Karpas-422 (cell line): ENCODE results near the gene NCOA6. TPM values are rescaled to one million over a fixed set of nuclear protein-coding genes. Genes with fewer than 3 reads are reported as not detected.
A peak's percentile ranks its signal among the peaks of the same experiment; 100 is the strongest.
"Not testable (repeated sequence)": the region's sequence is repeated elsewhere in the genome, so short reads cannot be mapped to it uniquely, and the experiment has no call there.

Source experiments
- DNase-seq: peaks from one replicate; pipeline ENCODE4 v3.0.0-alpha.2; 2015
- H2AFZ ChIP-seq: fragments of 200-600 bp; sonication (generic); 2 replicates; pipeline ENCODE4 v1.6.1; 2014; ENCODE audit warnings: antibody characterized with exemption, low read length, mixed read lengths
- H3K27ac ChIP-seq: fragments of 200-600 bp; sonication (generic); 2 replicates; pipeline ENCODE4 v1.5.1; 2014; ENCODE audit warnings: mild to moderate bottlenecking, low read length, moderate library complexity
- H3K27me3 ChIP-seq: fragments of 200-600 bp; sonication (generic); 2 replicates; pipeline ENCODE4 v1.6.1; 2014; ENCODE audit warnings: low read length, mixed read lengths
- H3K36me3 ChIP-seq: fragments of 200-600 bp; sonication (generic); 2 replicates; pipeline ENCODE4 v1.6.1; 2014; ENCODE audit warnings: low read length, mixed read lengths; ENCODE audit not compliant: insufficient read depth
- H3K4me1 ChIP-seq: fragments of 200-600 bp; sonication (generic); 2 replicates; pipeline ENCODE4 v1.6.1; 2014; ENCODE audit warnings: mild to moderate bottlenecking, low read length, mixed read lengths
- H3K4me2 ChIP-seq: fragments of 200-600 bp; sonication (generic); 2 replicates; pipeline ENCODE4 v1.6.1; 2014; ENCODE audit warnings: low read length, low read depth, mild to moderate bottlenecking; ENCODE audit not compliant: poor library complexity, severe bottlenecking
- H3K4me3 ChIP-seq: fragments of 200-600 bp; sonication (generic); 2 replicates; pipeline ENCODE4 v1.5.1; 2014; ENCODE audit warnings: mild to moderate bottlenecking, antibody characterized with exemption, low read length, mixed read lengths
- H3K79me2 ChIP-seq: fragments of 200-600 bp; sonication (generic); 2 replicates; pipeline ENCODE4 v1.6.1; 2014; ENCODE audit warnings: mild to moderate bottlenecking, low read length, mixed read lengths
- H3K9ac ChIP-seq: fragments of 200-600 bp; sonication (generic); 2 replicates; pipeline ENCODE4 v1.6.0; 2014; ENCODE audit warnings: low read length
- H3K9me2 ChIP-seq: fragments of 200-600 bp; sonication (generic), shearing (Covaris generic); replicated peaks from 2 replicates; pipeline ENCODE4 v1.6.0; 2014; ENCODE audit warnings: mild to moderate bottlenecking, low read length, moderate library complexity; ENCODE audit not compliant: insufficient read depth
- H3K9me3 ChIP-seq: fragments of 300-700, 200-600 bp; sonication (generic); 2 replicates; pipeline ENCODE4 v1.6.1; 2014; ENCODE audit warnings: low read length, mixed read lengths
- H4K20me1 ChIP-seq: fragments of 200-600 bp; sonication (generic); 2 replicates; pipeline ENCODE4 v1.6.1; 2014; ENCODE audit warnings: mild to moderate bottlenecking, antibody characterized with exemption, low read length, low read depth; ENCODE audit not compliant: insufficient read depth
- total RNA-seq: library from RNA; depleted of rRNA; stranded (reverse); fragments of >200 nt; shearing (Covaris generic); gene quantifications from 2 replicates; pipeline ENCODE4 v1.2.3, GENCODE V29; 2014; ENCODE audit warnings: low replicate concordance

Gene NCOA6
- total RNA-seq, 1 experiment from 2014 or later: 15.4 TPM

- H3K36me3 ChIP-seq, H3K9me3 ChIP-seq, H3K4me3 ChIP-seq, H3K27me3 ChIP-seq, H3K79me2 ChIP-seq, H3K9ac ChIP-seq, H2AFZ ChIP-seq, H3K9me2 ChIP-seq, DNase-seq, H3K27ac ChIP-seq, H4K20me1 ChIP-seq, H3K4me2 ChIP-seq: not testable (repeated sequence)
- peaks cover 55% of the 10 kb centered on the region for H3K4me1 ChIP-seq
Measured at GRCh38 chr20:34722560-34722959, 102.9 kb downstream of the NCOA6 start.

- Histone ChIP-seq H3K4me3 (no peak overlapping the region), H3K36me3 (0 out of 2 replicates have a peak, but pooled peaks cover 1% of the 10 kb centered on the region), H3K79me2 (no peaks in the 10 kb centered on the region), H3K27ac (peak overlapping the region; percentile 50), H3K9me2 (no peaks in the 10 kb centered on the region), H3K4me2 (peak overlapping the region; percentile 41), H3K9me3 (no peaks in the 10 kb centered on the region), H3K27me3 (no peaks in the 10 kb centered on the region), H2AFZ (no peak overlapping the region), H3K9ac (0 out of 2 replicates have a peak overlapping the region, but pooled peaks have one; percentile 5), H3K4me1 (peaks cover 32% of the 10 kb centered on the region), H4K20me1 (no peaks in the 10 kb centered on the region)
- no peak for DNase-seq
Measured at GRCh38 chr20:34720266-34720665, 105.2 kb downstream of the NCOA6 start.

GRCh38 chr20:34719242-34720017, 106.0 kb downstream of the NCOA6 start:
- not testable (repeated sequence) for H4K20me1 ChIP-seq, H3K79me2 ChIP-seq, H3K9ac ChIP-seq, H3K27me3 ChIP-seq, H3K9me3 ChIP-seq, H3K4me3 ChIP-seq, H2AFZ ChIP-seq, DNase-seq, H3K9me2 ChIP-seq, H3K36me3 ChIP-seq
- Histone ChIP-seq H3K4me1 (peaks cover 32% of the 10 kb centered on the region), H3K27ac (peak overlapping the region; percentile 50), H3K4me2 (peak overlapping the region; percentile 41)

GRCh38 chr20:34717230-34718095, 108.0 kb downstream of the NCOA6 start:
- no peak overlapping the region for H3K9ac ChIP-seq
- no peak overlapping the region for H3K4me3 ChIP-seq
- H2AFZ ChIP-seq: no peak overlapping the region
- peaks cover 32% of the 10 kb centered on the region for H3K4me1 ChIP-seq
- no peak overlapping the region; the same call in 1 of the 2 replicates for H3K27ac ChIP-seq
- H3K36me3 ChIP-seq: no peaks in the 10 kb centered on the region
- DNase-seq: no peak
- no peaks in the 10 kb centered on the region for H3K79me2 ChIP-seq
- no peaks in the 10 kb centered on the region for H3K9me2 ChIP-seq
- no peaks in the 10 kb centered on the region for H3K9me3 ChIP-seq
- no peaks in the 10 kb centered on the region for H3K27me3 ChIP-seq
- H4K20me1 ChIP-seq: no peaks in the 10 kb centered on the region
- no peak overlapping the region for H3K4me2 ChIP-seq

- Histone ChIP-seq H3K9me3 (no peaks in the 10 kb centered on the region), H3K79me2 (no peaks in the 10 kb centered on the region), H3K4me3 (no peak overlapping the region), H3K27me3 (no peaks in the 10 kb centered on the region), H3K4me1 (peaks cover 38% of the 10 kb centered on the region), H2AFZ (no peak overlapping the region), H3K9me2 (no peaks in the 10 kb centered on the region), H3K9ac (no peak overlapping the region), H3K27ac (no peak overlapping the region), H3K4me2 (no peak overlapping the region), H4K20me1 (no peaks in the 10 kb centered on the region), H3K36me3 (no peaks in the 10 kb centered on the region)
- no peak for DNase-seq
Measured at GRCh38 chr20:34716921-34717229, 108.6 kb downstream of the NCOA6 start.

GRCh38 chr20:34715384-34715783, 110.1 kb downstream of the NCOA6 start:
- H3K9me2 ChIP-seq: no peaks in the 10 kb centered on the region
- H3K27ac ChIP-seq: no peak overlapping the region

GRCh38 chr20:34713944-34714515, 111.4 kb downstream of the NCOA6 start:
- H3K4me2 ChIP-seq: not testable (repeated sequence)

More at GRCh38 chr20:34715384-34715783, 110.1 kb downstream of the NCOA6 start:
- no peak overlapping the region for H3K9ac ChIP-seq
- no peak overlapping the region for H3K4me2 ChIP-seq
- no peak for DNase-seq
- no peaks in the 10 kb centered on the region for H3K79me2 ChIP-seq
- H4K20me1 ChIP-seq: no peaks in the 10 kb centered on the region; the same call in 1 of the 2 replicates
- H2AFZ ChIP-seq: no peak overlapping the region
- peaks cover 46% of the 10 kb centered on the region for H3K4me1 ChIP-seq
- H3K4me3 ChIP-seq: no peak overlapping the region
- no peaks in the 10 kb centered on the region for H3K27me3 ChIP-seq
- no peaks in the 10 kb centered on the region for H3K9me3 ChIP-seq
- H3K36me3 ChIP-seq: no peaks in the 10 kb centered on the region

More at GRCh38 chr20:34713944-34714515, 111.4 kb downstream of the NCOA6 start:
- peaks cover 36% of the 10 kb centered on the region for H3K4me1 ChIP-seq
- not testable (repeated sequence) for H4K20me1 ChIP-seq, H3K9ac ChIP-seq, H3K9me2 ChIP-seq, H3K79me2 ChIP-seq, H2AFZ ChIP-seq, DNase-seq, H3K27ac ChIP-seq, H3K9me3 ChIP-seq, H3K27me3 ChIP-seq, H3K4me3 ChIP-seq, H3K36me3 ChIP-seq
